D721Med (cell line): ENCODE data around the gene IDH1.

Source experiments
- DNase-seq: peaks from one replicate; pipeline ENCODE4 v3.0.0; 2011; ENCODE audit warnings: low spot score; ENCODE audit not compliant: insufficient read length
- FAIRE-seq: peaks from 2 replicates; lab custom pipeline; 2011; peaks lifted over from hg19 to GRCh38; lab: Jason Lieb, UNC
- TF ChIP-seq, protein P1 (sequence below): IDR thresholded peaks from 2 replicates; pipeline ENCODE4 v1.5.1; 2012; ENCODE audit warnings: mild to moderate bottlenecking, control low read depth; ENCODE audit not compliant: insufficient read depth; ENCODE audit errors: missing control alignments

IDH1 gene

GRCh38 chr2:208250388-208250787, 4.5 kb downstream of the IDH1 start:
- DNase-seq (no peak), FAIRE-seq (no peak)
- TF ChIP-seq, protein P1, sequence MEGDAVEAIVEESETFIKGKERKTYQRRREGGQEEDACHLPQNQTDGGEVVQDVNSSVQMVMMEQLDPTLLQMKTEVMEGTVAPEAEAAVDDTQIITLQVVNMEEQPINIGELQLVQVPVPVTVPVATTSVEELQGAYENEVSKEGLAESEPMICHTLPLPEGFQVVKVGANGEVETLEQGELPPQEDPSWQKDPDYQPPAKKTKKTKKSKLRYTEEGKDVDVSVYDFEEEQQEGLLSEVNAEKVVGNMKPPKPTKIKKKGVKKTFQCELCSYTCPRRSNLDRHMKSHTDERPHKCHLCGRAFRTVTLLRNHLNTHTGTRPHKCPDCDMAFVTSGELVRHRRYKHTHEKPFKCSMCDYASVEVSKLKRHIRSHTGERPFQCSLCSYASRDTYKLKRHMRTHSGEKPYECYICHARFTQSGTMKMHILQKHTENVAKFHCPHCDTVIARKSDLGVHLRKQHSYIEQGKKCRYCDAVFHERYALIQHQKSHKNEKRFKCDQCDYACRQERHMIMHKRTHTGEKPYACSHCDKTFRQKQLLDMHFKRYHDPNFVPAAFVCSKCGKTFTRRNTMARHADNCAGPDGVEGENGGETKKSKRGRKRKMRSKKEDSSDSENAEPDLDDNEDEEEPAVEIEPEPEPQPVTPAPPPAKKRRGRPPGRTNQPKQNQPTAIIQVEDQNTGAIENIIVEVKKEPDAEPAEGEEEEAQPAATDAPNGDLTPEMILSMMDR: no peak

GRCh38 chr2:208249296-208249695, 5.6 kb downstream of the IDH1 start:
- DNase-seq (no peak), FAIRE-seq (no peak)
- TF ChIP-seq, protein P1: no peak

DNA sequence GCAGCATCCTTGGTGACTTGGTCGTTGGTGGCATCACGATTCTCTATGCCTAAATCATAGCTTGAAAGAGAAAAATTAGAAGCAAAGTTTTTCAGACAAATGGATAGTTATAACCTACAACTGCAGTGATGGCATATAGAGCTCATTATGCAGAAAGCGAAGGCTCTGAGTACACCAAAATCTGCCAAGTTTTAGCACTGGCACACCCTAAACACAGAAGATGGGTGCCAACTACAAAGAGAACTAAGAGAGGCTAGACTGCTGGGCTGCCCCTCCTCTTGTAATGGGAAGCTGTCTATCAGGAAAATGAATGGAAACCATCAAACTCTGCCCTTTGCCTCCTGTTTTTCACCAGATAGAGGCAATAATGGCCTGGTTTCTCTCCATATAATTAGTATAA, 6.3 kb downstream of the IDH1 start:
- DNase-seq (no peak), FAIRE-seq (no peak)
- TF ChIP-seq, protein P1: no peak

GRCh38 chr2:208245746-208246145, 9.1 kb downstream of the IDH1 start:
- no peak for DNase-seq
- TF ChIP-seq, protein P1: no peak
- FAIRE-seq: no peak

DNA sequence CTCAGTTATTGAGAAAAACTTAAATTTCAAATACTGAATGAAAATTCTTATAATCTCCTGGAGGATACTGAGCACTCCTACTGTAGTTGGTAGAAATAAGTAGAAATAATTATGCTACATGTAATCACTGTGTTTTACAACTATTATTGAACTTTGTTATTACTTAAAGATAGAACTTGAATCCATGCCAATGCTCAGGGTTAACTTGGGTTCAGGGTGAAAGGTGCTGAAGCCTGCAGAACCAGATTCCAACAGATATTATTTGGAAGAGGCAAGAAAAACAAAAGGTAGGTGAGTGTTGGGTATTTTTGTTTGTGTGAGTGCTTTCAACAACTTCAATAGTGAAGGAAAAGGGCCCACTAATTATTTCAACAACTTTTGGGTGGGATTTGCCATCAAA, 10.4 kb downstream of the IDH1 start:
- TF ChIP-seq, protein P1: no peak
- FAIRE-seq: no peak
- DNase-seq: no peak

DNA sequence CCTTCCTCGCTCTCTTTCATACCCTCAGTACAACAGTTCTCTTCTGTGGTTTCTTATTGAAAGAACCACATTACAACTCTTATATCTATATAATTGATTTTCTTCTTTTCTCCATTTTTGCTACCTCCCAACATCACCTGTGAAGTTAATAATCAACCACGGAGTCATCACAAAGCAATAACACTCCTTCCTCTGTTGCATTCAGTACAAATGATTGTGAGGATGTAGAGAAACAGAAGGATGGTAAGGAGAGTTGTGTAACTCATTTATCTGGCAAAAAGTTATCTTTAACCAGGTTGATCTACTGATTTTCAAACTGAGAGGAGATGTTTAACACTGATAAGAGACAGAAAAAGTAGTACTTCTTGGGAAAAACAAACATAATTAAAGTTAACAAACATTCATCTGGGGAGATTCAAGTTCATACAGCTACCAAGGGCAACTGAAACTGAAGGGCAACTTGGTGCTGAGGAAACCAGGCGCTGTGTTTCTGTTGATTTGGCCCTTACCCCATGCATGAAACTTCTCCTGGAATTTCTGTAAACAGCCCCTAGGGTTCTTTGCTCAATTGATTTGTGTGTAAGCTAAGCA, 14.2 kb downstream of the IDH1 start:
- DNase-seq (no peak), FAIRE-seq (no peak)
- TF ChIP-seq, protein P1: no peak

GRCh38 chr2:208239770-208240493, 14.9 kb downstream of the IDH1 start:
- DNase-seq: no peak
- no peak for FAIRE-seq
- TF ChIP-seq, protein P1: no peak
